Stomach smooth muscle (tissue), 2 donors: ENCODE data around the gene ZNF322.

Source experiments
- H3K27ac ChIP-seq: one replicate; pipeline ENCODE4 v1.7.0; 2013; ENCODE audit warnings: mild to moderate bottlenecking, low read length, inconsistent platforms
- H3K27me3 ChIP-seq, 2 donors: one replicate each; pipeline ENCODE4 v1.7.0; 2013; ENCODE audit warnings: low read length in 2 of 2; ENCODE audit not compliant: insufficient read depth in 2 of 2, control insufficient read depth in 1 of 2
- H3K36me3 ChIP-seq, 2 donors: one replicate each; pipeline ENCODE4 v1.7.0; 2013; ENCODE audit warnings: low read length in 2 of 2; ENCODE audit not compliant: control insufficient read depth in 2 of 2, insufficient read depth in 2 of 2
- H3K4me1 ChIP-seq: one replicate; pipeline ENCODE4 v1.7.0; 2013; ENCODE audit warnings: low read length; ENCODE audit not compliant: control insufficient read depth, insufficient read depth
- H3K4me3 ChIP-seq, 2 donors: one replicate each; pipeline ENCODE4 v1.7.0; 2013; ENCODE audit warnings: low read length in 2 of 2
- H3K9ac ChIP-seq, 2 donors: one replicate each; pipeline ENCODE4 v1.7.0; 2013; ENCODE audit warnings: low read length in 2 of 2, mild to moderate bottlenecking in 1 of 2
- H3K9me3 ChIP-seq, 2 donors: one replicate each; pipeline ENCODE4 v1.7.0; 2013; ENCODE audit warnings: low read length in 2 of 2; ENCODE audit not compliant: control insufficient read depth in 2 of 2
- donor health status: healthy.
- donor health status: Pancreatic carcinoma.

ZNF322 gene

DNA sequence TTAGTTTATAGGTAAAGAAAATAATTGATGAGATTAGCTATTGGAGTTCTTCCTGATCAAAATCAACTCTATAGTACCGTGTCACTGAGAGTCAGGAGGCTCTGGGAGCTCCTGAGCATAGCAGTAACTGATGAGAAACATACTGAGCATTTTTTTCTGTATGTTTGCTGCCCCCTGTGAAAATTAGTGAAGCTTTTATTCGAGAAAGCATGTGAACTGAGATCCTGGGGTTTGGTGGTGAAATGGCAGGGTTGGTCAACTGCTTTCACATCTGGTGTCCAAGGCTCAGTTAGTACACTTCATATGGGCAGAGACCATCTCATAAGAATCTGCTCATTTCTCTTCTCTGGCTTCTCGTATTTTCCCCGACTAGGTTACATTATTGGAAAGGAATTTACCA lies 66.9 kb downstream of the ZNF322 start:
- Histone ChIP-seq H3K27me3 (peaks cover 20 to 28% of the 10 kb centered on the region in 2 donors), H3K9me3 (no peaks in the 10 kb centered on the region), H3K4me1 (peaks cover 14% of the 10 kb centered on the region), H3K36me3 (no peaks in the 10 kb centered on the region), H3K9ac (no peak overlapping the region), H3K27ac (no peak overlapping the region), H3K4me3 (no peak overlapping the region)

DNA sequence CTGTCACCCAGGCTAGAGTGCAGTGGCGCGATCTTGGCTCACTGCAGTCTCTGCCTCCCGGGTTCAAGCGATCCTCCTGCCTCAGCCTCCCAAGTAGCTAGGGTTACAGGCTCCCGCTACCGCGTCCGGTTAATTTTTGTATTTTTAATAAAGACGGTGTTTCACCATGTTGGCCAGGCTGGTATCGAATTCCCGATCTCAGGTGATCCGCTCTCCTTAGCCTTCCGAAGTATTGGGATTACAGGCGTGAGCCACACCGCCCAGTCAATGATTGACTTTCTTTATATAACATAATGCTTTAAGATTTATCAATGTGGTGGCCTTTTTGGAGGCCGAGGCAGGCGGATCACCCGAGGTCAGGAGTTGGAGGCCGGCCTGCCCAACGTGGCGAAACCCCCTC lies 70.6 kb downstream of the ZNF322 start:
- no peaks in the 10 kb centered on the region for H3K9me3 ChIP-seq
- no peaks in the 10 kb centered on the region for H3K36me3 ChIP-seq
- no peak overlapping the region for H3K9ac ChIP-seq
- no peaks in the 10 kb centered on the region for H3K4me1 ChIP-seq
- peaks cover 19 to 31% of the 10 kb centered on the region in 2 donors for H3K27me3 ChIP-seq
- no peak overlapping the region for H3K27ac ChIP-seq
- no peak overlapping the region for H3K4me3 ChIP-seq
